GM12873 (cell line): ENCODE data around the gene EYA2.

Source experiments
- TF ChIP-seq, protein P1 (sequence below): IDR thresholded peaks from 2 replicates; pipeline ENCODE4 v1.5.1; 2012; ENCODE audit warnings: low read depth, mild to moderate bottlenecking, moderate library complexity, low read length, control low read depth; ENCODE audit not compliant: insufficient read depth; ENCODE audit errors: missing control alignments

The EYA2 gene

DNA sequence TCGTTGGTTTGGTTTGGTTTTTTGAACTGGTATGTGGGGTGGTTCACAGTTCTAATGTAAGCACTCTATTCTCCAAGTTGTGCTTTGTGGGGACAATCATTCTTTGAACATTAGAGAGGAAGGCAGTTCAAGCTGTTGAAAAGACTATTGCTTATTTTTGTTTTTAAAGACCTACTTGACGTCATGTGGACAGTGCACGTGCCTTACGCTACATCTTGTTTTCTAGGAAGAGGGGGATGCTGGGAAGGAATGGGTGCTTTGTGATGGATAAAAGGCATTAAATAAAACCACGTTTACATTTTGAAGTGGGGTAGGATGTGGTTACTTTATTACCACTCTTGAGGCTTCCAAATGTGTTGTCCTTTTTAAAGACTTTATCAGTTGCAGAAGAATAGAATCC, 293.9 kb downstream of the EYA2 start:
- TF ChIP-seq, protein P1, sequence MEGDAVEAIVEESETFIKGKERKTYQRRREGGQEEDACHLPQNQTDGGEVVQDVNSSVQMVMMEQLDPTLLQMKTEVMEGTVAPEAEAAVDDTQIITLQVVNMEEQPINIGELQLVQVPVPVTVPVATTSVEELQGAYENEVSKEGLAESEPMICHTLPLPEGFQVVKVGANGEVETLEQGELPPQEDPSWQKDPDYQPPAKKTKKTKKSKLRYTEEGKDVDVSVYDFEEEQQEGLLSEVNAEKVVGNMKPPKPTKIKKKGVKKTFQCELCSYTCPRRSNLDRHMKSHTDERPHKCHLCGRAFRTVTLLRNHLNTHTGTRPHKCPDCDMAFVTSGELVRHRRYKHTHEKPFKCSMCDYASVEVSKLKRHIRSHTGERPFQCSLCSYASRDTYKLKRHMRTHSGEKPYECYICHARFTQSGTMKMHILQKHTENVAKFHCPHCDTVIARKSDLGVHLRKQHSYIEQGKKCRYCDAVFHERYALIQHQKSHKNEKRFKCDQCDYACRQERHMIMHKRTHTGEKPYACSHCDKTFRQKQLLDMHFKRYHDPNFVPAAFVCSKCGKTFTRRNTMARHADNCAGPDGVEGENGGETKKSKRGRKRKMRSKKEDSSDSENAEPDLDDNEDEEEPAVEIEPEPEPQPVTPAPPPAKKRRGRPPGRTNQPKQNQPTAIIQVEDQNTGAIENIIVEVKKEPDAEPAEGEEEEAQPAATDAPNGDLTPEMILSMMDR = no peak

DNA sequence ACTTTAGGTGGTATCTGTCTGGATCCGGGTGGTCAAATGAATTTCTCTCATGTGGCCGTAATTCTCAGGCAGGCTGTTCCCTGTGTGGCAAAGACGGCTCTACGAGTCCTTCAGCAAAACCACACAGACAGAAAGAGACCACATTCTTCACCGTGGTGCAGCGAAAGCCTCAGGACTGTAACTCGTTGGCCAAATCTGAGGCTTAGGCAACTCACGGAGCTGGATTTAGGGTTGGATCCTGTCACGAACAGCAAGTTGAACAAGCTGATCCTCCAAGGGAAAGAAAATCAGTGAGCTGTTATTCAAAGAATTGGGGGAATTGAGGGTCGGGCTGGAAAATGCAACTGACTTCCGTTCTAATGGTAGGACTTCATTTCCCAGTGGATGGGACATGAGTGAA, 294.4 kb downstream of the EYA2 start:
- TF ChIP-seq, protein P1 = no peak

DNA sequence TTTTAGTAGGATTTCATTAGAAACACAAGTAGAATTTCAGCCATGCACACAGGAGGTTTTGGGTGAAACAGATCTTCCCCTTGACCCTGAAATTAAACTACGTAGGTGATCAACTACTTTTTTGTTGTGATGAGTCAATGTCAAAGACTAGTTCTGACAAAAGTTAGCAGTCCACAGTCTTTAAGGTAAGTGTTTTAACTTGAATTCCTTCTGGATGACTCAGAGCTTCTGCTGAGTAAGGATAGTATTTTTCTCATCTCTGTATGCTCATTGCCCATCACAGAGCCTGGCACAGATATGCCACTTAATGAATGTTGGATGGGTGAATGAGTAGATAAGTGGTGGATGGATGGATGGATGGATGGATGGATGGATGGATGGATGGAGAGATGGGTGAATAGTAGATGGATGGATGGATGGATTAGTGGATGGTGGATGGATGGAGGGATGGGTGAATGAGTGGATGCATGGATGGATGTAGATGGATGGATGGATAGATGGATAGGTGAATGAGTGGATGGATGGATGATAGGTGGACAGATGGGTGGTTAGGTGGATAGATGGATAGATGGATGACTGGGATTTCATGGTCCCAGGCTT, 296.5 kb downstream of the EYA2 start:
- TF ChIP-seq, protein P1 = no peak

GRCh38 chr20:47191956-47192355, 297.3 kb downstream of the EYA2 start:
- TF ChIP-seq, protein P1 = no peak

DNA sequence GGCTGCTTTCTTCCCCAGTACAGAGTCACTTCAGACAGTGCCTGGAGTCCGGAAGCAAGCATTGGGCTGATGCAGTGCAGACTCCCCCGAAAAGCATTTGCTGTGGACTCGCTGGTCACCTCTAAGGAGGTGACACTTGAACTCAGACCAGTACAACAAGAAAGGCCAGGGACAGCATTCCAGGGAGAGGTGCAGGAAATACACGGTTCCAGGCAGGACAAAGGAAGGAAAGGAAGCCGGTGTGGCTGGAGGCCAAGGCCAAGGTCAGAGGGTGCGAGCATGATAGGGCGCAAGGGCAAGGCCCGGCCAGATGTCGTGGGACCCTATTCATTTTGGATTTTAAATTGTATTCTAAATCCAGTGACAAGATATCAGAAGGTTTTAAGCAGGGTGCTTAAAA, 300.9 kb downstream of the EYA2 start:
- TF ChIP-seq, protein P1 = no peak

DNA sequence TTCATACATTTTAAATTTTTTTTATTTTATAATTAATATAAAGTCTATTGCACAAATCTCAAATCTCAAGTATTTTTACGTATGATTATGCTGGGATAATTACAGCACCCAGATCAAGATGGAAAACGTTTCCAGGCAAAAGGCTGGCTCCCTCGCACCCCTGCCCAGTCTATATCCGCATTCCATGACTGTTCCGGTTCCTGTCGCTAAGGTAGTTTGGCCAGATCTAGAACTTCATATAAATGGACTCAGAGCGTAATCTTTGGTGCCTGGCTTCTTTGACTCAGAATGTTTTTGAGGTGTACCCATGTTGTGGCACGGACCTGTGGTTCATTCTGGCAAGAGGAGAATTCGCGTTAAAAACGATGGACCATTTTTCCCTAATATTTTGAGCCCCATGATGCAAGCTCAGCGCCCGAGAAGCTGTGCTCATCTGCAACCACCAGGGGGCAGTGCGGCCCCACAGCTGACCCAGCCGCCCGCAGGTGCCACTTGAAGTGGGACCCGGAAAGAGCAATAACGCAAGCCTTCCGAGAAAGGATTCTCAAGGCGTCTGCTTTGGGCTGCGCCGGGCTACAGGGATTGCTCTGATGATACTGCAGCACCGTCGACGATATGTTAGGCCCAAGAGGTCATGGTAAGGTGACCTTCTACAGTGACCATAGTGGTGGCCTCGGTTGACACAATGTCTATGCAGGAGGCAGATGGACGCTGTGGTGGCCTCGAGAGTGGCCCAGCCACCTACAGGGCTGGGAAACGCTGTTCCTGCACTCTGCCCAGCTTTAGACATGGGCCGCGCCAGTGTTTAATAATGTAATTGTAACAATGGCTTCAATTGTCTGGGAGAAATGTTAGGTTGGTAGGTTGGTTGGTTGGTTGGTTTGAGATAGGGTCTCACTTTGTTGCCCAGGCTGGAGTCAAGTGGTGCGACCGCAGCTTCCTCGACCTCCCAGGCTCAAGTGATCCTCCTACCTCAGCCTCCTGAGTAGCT, 301.7 kb downstream of the EYA2 start:
- TF ChIP-seq, protein P1 = peak; percentile 96

DNA sequence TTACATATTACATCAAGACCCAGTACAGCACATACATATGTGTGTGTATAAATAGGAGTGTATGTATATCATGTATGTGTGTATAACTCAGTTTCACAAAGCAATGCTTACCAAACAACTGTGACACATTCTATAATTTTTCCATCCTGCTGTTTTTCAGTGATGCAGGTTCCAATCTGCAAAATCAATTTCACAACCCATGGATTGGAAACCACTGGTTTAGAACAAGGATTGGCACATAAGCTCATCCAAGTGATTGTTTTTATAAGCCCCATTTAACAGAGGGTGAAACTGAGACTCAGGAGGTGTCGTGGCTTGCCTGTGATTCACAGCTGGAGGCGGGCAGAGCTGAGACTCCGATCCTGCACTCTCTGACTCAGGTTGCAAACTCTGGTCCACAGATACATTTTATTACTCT, 303.6 kb downstream of the EYA2 start:
- TF ChIP-seq, protein P1 = peak; percentile 3
